Activated naive CD8-positive, alpha-beta T cell treated with anti-CD3 and anti-CD28 coated beads for 36 hours (primary cell): ENCODE data around the gene SPOCK1. TPM values are rescaled to one million over a fixed set of nuclear protein-coding genes. Genes with fewer than 3 reads are reported as not detected.

Source experiments
- DNase-seq: peaks from one replicate; pipeline ENCODE4 v3.0.0; 2021
- H3K27ac Mint-ChIP-seq: one replicate; pipeline ENCODE4 v1.8.0; 2022; ENCODE audit warnings: mild to moderate bottlenecking, moderate library complexity, mixed read lengths
- H3K27me3 Mint-ChIP-seq: one replicate; pipeline ENCODE4 v1.8.0; 2022; ENCODE audit warnings: mild to moderate bottlenecking, mixed read lengths
- H3K36me3 Mint-ChIP-seq: one replicate; pipeline ENCODE4 v1.8.0; 2021; ENCODE audit warnings: mild to moderate bottlenecking, mixed read lengths
- H3K4me1 Mint-ChIP-seq: one replicate; pipeline ENCODE4 v1.8.0; 2021; ENCODE audit warnings: mixed read lengths
- H3K4me3 Mint-ChIP-seq: one replicate; pipeline ENCODE4 v1.8.0; 2022; ENCODE audit warnings: mild to moderate bottlenecking, moderate library complexity, mixed read lengths
- H3K9me3 Mint-ChIP-seq: one replicate; pipeline ENCODE4 v1.8.0; 2022; ENCODE audit warnings: mixed read lengths
- total RNA-seq, 2 experiments: library from RNA; stranded (reverse); gene quantifications; one replicate each; pipeline ENCODE4 v1.2.3, GENCODE V29; 2021

SPOCK1 gene
- total RNA-seq, 2 experiments from 2014 or later, result 0.12 TPM; not detected in 1

GRCh38 chr5:137287569-137287968 lies 211.6 kb downstream of the SPOCK1 start:
- no peak for DNase-seq
- Mint-ChIP-seq H3K4me3 (no peak overlapping the region), H3K27ac (no peak overlapping the region), H3K27me3 (peaks cover 4% of the 10 kb centered on the region), H3K4me1 (no peaks in the 10 kb centered on the region), H3K9me3 (no peaks in the 10 kb centered on the region), H3K36me3 (no peaks in the 10 kb centered on the region)

GRCh38 chr5:137286025-137286610 lies 213.0 kb downstream of the SPOCK1 start:
- H3K4me1 Mint-ChIP-seq, result no peaks in the 10 kb centered on the region
- peaks cover 4% of the 10 kb centered on the region for H3K27me3 Mint-ChIP-seq
- DNase-seq, result no peak
- no peaks in the 10 kb centered on the region for H3K36me3 Mint-ChIP-seq
- no peaks in the 10 kb centered on the region for H3K9me3 Mint-ChIP-seq
- no peak overlapping the region for H3K27ac Mint-ChIP-seq
- H3K4me3 Mint-ChIP-seq, result no peak overlapping the region

GRCh38 chr5:137283801-137284200 lies 215.3 kb downstream of the SPOCK1 start:
- Mint-ChIP-seq H3K9me3 (no peaks in the 10 kb centered on the region), H3K36me3 (no peaks in the 10 kb centered on the region), H3K4me3 (no peak overlapping the region), H3K27ac (no peak overlapping the region), H3K27me3 (peaks cover 4% of the 10 kb centered on the region), H3K4me1 (no peaks in the 10 kb centered on the region)
- no peak for DNase-seq

DNA sequence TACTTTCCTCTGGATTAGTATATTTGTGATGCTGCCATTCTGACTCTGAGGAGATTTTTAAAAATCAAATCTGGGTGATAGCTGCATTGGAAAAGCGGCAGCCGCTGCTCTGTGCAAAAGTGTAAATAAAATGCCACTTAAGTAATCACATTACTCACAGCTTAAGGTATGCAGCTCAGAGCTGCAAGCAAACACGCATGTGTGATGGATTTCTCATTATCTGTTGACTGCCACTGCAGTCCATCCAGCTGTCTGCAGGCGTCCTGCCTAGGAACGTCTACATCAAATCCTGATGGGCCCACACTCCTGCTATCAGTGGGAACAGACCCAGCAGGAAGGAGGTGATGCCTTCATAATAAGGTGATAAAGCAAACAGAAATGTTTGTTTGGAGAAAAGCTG lies 216.9 kb downstream of the SPOCK1 start:
- Mint-ChIP-seq H3K27ac (no peak overlapping the region), H3K36me3 (no peaks in the 10 kb centered on the region), H3K9me3 (no peaks in the 10 kb centered on the region), H3K4me3 (no peak overlapping the region), H3K27me3 (peaks cover 9% of the 10 kb centered on the region), H3K4me1 (no peaks in the 10 kb centered on the region)
- DNase-seq, result no peak

DNA sequence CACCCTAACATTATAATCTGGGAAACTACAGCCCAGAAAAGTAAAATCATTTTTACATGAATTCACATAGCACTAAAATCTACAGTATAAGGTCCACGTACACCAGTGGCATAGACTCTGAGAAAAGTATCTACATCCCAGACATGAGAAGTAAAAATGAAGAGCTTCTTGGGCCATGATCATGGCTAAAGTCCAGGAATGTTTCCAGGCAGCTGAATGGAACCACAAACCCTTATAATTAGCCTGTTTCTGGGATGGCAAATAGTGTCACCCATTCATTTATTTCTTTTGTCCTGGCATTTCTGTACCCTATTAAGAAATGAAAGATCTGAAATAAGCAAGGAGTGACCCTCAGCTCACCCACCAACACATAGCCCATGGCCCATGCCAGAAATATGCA lies 217.9 kb downstream of the SPOCK1 start:
- H3K36me3 Mint-ChIP-seq, result no peaks in the 10 kb centered on the region
- no peak overlapping the region for H3K4me3 Mint-ChIP-seq
- H3K27me3 Mint-ChIP-seq, result peaks cover 5% of the 10 kb centered on the region
- no peaks in the 10 kb centered on the region for H3K4me1 Mint-ChIP-seq
- H3K27ac Mint-ChIP-seq, result no peak overlapping the region
- DNase-seq, result no peak
- no peaks in the 10 kb centered on the region for H3K9me3 Mint-ChIP-seq

DNA sequence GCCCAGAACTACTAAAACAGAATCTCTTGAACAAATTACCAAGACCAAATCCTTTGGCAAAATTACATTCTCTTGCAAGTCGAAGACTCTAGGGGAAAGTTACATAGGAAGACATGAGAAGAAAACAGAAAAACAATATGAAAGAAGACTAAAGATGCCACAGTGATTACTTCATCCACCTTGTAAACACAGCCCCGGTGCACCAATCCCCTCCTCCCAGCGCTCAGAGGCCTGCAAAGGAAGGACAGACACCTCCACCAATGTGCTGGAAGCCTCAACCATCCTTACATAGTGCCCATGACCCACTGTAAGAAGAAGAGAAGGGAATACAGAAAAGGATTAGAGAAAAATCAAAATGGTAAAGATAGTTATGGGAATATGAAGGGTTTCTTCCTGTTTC lies 218.5 kb downstream of the SPOCK1 start:
- H3K27me3 Mint-ChIP-seq, result peaks cover 5% of the 10 kb centered on the region
- no peaks in the 10 kb centered on the region for H3K9me3 Mint-ChIP-seq
- no peak overlapping the region for H3K27ac Mint-ChIP-seq

GRCh38 chr5:137279521-137280231 lies 219.4 kb downstream of the SPOCK1 start:
- no peaks in the 10 kb centered on the region for H3K9me3 Mint-ChIP-seq
- peaks cover 5% of the 10 kb centered on the region for H3K27me3 Mint-ChIP-seq
- H3K4me1 Mint-ChIP-seq, result no peaks in the 10 kb centered on the region
- no peak for DNase-seq
- H3K27ac Mint-ChIP-seq, result no peak overlapping the region
- H3K4me3 Mint-ChIP-seq, result no peak overlapping the region
- no peaks in the 10 kb centered on the region for H3K36me3 Mint-ChIP-seq

More for the DNA sequence above, 218.5 kb downstream of the SPOCK1 start:
- no peak for DNase-seq
- H3K4me1 Mint-ChIP-seq, result no peaks in the 10 kb centered on the region
- H3K36me3 Mint-ChIP-seq, result no peaks in the 10 kb centered on the region
- no peak overlapping the region for H3K4me3 Mint-ChIP-seq

GRCh38 chr5:137278476-137278875 lies 220.7 kb downstream of the SPOCK1 start:
- Mint-ChIP-seq H3K4me3 (no peak overlapping the region), H3K27me3 (peaks cover 5% of the 10 kb centered on the region), H3K36me3 (no peaks in the 10 kb centered on the region), H3K9me3 (no peaks in the 10 kb centered on the region), H3K4me1 (no peaks in the 10 kb centered on the region), H3K27ac (no peak overlapping the region)
- no peak for DNase-seq

DNA sequence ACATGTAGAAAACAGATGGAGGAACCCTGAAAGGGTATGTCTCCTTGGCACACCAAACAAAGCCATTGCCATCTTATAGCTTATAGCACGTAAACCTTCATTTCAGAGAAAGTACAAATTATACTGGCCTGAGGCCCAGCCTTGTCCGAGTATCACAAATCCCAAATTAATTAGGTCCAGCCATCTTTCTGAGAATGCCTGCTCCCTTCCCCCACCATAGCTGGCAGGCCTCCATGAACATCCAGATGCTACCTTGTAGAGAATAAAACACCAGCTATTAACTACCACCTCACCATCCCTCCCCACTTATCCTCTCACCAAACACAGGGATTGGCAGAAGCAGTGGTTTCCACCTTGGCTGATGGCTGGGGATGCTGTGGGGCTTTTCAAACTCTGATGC lies 224.0 kb downstream of the SPOCK1 start:
- DNase-seq, result no peak
- peaks cover 5% of the 10 kb centered on the region for H3K27me3 Mint-ChIP-seq
- H3K27ac Mint-ChIP-seq, result no peak overlapping the region
- no peak overlapping the region for H3K4me3 Mint-ChIP-seq
- no peaks in the 10 kb centered on the region for H3K4me1 Mint-ChIP-seq
- no peaks in the 10 kb centered on the region for H3K36me3 Mint-ChIP-seq
- H3K9me3 Mint-ChIP-seq, result no peaks in the 10 kb centered on the region

DNA sequence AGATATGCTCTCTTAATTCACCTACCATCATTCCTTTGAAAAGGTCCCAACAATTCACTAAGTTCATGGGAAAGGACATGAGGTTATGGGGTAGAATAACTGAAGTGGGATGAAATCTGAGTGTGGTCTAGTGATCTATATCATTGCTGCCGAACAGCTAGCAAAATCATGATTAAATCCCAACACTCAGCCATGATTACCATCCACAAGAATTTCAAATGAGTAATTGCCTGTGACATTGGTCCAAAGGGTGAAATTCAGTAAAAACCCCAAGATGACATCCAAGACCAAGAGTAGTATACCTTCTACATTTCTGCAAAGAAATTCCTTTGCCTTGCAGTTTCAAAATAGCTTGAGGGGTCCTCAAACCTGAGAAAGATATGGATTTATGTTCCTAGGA lies 225.6 kb downstream of the SPOCK1 start:
- Mint-ChIP-seq H3K27ac (no peak overlapping the region), H3K36me3 (no peaks in the 10 kb centered on the region)
- no peak for DNase-seq

DNA sequence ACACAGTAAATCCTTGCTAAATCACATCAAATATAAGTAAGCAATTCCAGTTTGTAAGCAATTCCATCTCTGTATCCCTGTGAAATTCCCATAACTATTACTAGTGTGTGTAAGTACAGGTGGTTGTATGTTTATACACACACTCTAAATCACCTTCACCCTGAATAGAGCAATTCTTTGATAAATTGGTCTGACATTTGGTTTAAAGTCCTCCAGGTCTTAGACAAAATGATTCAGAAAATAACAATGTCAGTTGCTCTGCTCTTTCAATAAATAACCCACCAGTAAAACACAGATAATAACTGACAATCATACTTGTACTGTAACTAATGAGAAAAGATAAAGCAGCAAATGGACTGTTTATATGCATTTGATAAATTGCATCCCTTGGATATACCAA lies 226.3 kb downstream of the SPOCK1 start:
- Mint-ChIP-seq H3K4me1 (no peaks in the 10 kb centered on the region), H3K9me3 (no peaks in the 10 kb centered on the region), H3K27ac (no peak overlapping the region), H3K36me3 (no peaks in the 10 kb centered on the region), H3K27me3 (peaks cover 2% of the 10 kb centered on the region), H3K4me3 (no peak overlapping the region)
- DNase-seq, result no peak

More for the DNA sequence above, 225.6 kb downstream of the SPOCK1 start:
- H3K27me3 Mint-ChIP-seq, result peaks cover 5% of the 10 kb centered on the region
- no peaks in the 10 kb centered on the region for H3K4me1 Mint-ChIP-seq
- H3K4me3 Mint-ChIP-seq, result no peak overlapping the region
- H3K9me3 Mint-ChIP-seq, result no peaks in the 10 kb centered on the region

GRCh38 chr5:137269946-137270345 lies 229.2 kb downstream of the SPOCK1 start:
- DNase-seq, result no peak
- no peaks in the 10 kb centered on the region for H3K36me3 Mint-ChIP-seq
- H3K9me3 Mint-ChIP-seq, result no peaks in the 10 kb centered on the region
- peaks cover 6% of the 10 kb centered on the region for H3K27me3 Mint-ChIP-seq
- H3K4me3 Mint-ChIP-seq, result no peak overlapping the region
- no peaks in the 10 kb centered on the region for H3K4me1 Mint-ChIP-seq
- no peak overlapping the region for H3K27ac Mint-ChIP-seq

DNA sequence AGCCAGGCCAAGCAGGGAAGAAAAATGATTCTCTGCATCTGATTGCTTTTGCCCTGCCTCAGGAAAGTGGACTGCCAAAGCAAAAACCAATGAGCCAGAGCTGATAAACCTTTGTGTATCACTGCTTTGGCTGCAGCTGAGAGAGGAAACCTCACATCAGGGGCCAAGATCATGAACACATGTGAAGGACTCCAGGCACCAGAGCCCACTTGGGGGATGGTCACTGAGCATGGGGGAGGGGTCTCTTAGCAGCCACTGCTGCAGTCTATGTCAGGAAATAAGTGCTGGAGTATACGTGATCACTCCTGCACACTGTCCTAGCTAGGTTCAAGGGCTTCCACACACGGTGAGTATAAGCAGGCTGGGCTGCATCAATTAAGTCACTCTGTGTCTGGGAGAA lies 229.9 kb downstream of the SPOCK1 start:
- Mint-ChIP-seq H3K4me1 (no peaks in the 10 kb centered on the region), H3K9me3 (no peaks in the 10 kb centered on the region), H3K27me3 (peaks cover 6% of the 10 kb centered on the region), H3K36me3 (no peaks in the 10 kb centered on the region), H3K4me3 (no peak overlapping the region), H3K27ac (no peak overlapping the region)
- no peak for DNase-seq

DNA sequence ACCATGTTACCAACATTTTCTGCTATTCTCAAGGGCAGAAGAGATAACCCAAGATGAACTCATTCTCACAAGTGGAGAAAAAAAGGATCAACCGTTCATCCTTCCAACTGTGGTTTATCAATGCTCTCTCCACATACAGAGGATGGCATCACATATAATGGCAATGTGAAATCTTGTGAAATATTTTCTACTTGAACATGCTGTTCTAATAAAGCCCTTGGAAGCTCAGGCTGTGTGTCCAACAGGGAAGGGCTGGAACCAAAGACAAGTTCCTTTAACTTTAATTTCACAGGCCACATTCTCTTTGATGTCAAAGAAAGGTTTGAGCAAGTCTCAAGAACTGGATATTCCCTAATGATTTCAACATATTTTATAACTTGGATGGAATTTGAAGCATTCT lies 230.5 kb downstream of the SPOCK1 start:
- no peak for DNase-seq
- no peak overlapping the region for H3K27ac Mint-ChIP-seq
- H3K27me3 Mint-ChIP-seq, result peaks cover 6% of the 10 kb centered on the region
- no peaks in the 10 kb centered on the region for H3K4me1 Mint-ChIP-seq
- H3K9me3 Mint-ChIP-seq, result no peaks in the 10 kb centered on the region
- H3K36me3 Mint-ChIP-seq, result no peaks in the 10 kb centered on the region
- H3K4me3 Mint-ChIP-seq, result no peak overlapping the region

- Mint-ChIP-seq H3K27me3 (peaks cover 10% of the 10 kb centered on the region), H3K27ac (no peak overlapping the region)
Observed at GRCh38 chr5:137266186-137266585, 232.9 kb downstream of the SPOCK1 start.

DNA sequence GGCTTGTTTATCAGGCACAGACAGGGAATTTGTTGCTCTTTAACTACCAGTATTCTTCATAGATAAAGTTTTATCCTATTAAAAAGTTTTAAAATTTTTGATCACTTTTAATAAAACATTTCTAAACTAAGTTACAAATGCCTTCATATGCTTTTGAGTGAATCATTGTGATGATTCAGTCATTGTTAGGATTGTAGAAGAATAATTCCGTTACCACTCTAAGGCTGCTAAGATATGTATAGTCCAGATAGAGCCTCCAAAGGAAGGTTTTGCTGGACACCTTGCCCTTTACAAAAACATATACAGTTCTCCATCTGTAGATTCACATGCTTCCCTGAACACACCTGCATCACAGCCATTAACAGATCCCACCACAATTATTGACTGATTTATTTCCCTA lies 233.7 kb downstream of the SPOCK1 start:
- peaks cover 10% of the 10 kb centered on the region for H3K27me3 Mint-ChIP-seq
- no peak for DNase-seq
- no peaks in the 10 kb centered on the region for H3K9me3 Mint-ChIP-seq
- no peaks in the 10 kb centered on the region for H3K4me1 Mint-ChIP-seq
- no peaks in the 10 kb centered on the region for H3K36me3 Mint-ChIP-seq
- H3K27ac Mint-ChIP-seq, result no peak overlapping the region
- H3K4me3 Mint-ChIP-seq, result no peak overlapping the region

More at GRCh38 chr5:137266186-137266585, 232.9 kb downstream of the SPOCK1 start:
- H3K9me3 Mint-ChIP-seq, result no peaks in the 10 kb centered on the region
- H3K4me1 Mint-ChIP-seq, result no peaks in the 10 kb centered on the region
- no peaks in the 10 kb centered on the region for H3K36me3 Mint-ChIP-seq
- H3K4me3 Mint-ChIP-seq, result no peak overlapping the region
- no peak for DNase-seq
